ENCODE results near the gene ZNF263.

ZNF263 gene

DNA sequence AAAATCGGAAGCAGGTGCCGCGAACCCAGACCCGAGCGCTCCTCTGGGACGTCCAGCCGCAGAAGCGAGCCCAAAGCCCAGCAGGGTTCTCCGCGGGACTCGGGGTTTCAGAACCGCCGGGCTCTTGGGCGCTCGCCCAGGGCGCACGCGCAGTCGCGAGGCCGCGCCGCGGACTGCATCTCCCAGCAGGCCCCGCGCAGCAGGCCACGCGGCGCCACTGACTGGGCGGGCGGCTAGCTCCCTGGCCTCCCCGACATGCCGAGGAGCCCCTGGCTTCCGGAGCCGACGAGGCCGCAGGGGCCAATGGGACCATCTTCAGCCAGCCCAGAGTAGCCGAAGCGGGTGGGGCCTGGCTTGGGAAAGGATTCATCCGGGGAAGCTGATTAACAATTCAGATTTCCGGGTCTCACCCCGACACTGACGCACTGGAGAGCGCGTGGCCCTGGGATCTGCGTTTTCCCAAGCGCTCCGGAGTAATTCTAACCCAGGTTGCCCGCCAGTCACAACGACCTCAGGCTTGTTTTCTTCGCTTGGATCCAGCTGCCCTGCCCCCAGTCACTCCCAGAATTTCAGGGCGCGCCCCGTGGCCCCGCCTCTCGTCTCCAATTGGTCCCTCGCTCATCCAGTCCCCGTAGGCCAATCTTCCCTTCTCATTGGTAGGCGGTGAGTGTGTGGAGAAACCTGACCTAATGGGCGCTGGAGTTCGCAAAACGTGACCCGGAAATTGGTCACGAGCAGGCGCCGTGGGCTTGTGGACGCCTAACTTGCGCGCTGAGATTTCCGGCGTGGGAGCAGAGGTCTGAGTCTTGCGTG lies at the start of gene ZNF263 (continued):
- TF ChIP-seq KLF9 (tag by site-specific recombination; IDR thresholded peaks at IDR 0.05; ENCODE audit: low read depth), result peak; percentile 90
- TF ChIP-seq ZEB2 (tag by site-specific recombination; IDR thresholded peaks at IDR 0.05), result peak; percentile 69
- peak; percentile 72 for TF ChIP-seq KLF8 (tag by site-specific recombination; IDR thresholded peaks at IDR 0.05)
- TF ChIP-seq ZNF521 (tag by site-specific recombination; IDR thresholded peaks at IDR 0.05), result no peak
- TF ChIP-seq ZNF843 (tag by site-specific recombination; IDR thresholded peaks at IDR 0.05), result no peak; the same call in 1 of the 2 replicates
- TF ChIP-seq ELK4 (IDR thresholded peaks at IDR 0.05; ENCODE audit: borderline replicate concordance, low read depth, low read length), result no peak; the same call in 1 of the 2 replicates
- TF ChIP-seq SCRT1 (tag by site-specific recombination; IDR thresholded peaks at IDR 0.05; ENCODE audit: borderline replicate concordance), result no peak
- no peak for TF ChIP-seq ZNF404 (tag by site-specific recombination; IDR thresholded peaks at IDR 0.05)
- no peak for TF ChIP-seq ATF2 (tag by site-specific recombination; IDR thresholded peaks at IDR 0.05; ENCODE audit: low read depth)
- TF ChIP-seq ZBTB8A (tag by site-specific recombination; IDR thresholded peaks at IDR 0.05), result peak; percentile 82
- TF ChIP-seq, protein P1, sequence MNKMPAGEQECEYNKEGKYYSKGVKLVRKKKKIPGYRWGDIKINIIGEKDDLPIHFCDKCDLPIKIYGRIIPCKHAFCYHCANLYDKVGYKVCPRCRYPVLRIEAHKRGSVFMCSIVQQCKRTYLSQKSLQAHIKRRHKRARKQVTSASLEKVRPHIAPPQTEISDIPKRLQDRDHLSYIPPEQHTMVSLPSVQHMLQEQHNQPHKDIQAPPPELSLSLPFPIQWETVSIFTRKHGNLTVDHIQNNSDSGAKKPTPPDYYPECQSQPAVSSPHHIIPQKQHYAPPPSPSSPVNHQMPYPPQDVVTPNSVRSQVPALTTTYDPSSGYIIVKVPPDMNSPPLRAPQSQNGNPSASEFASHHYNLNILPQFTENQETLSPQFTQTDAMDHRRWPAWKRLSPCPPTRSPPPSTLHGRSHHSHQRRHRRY (tag by site-specific recombination; IDR thresholded peaks at IDR 0.05), result no peak
- TF ChIP-seq MZF1 (tag by site-specific recombination; IDR thresholded peaks at IDR 0.05; ENCODE audit: borderline replicate concordance), result no peak
- TF ChIP-seq ZNF114 (tag by site-specific recombination; IDR thresholded peaks at IDR 0.05), result no peak
- no peak for TF ChIP-seq ZNF600 (tag by site-specific recombination; IDR thresholded peaks at IDR 0.05)
- peak; percentile 81 for TF ChIP-seq PATZ1 (tag by site-specific recombination; IDR thresholded peaks at IDR 0.05)
- TF ChIP-seq ZNF530 (tag by site-specific recombination; IDR thresholded peaks at IDR 0.05; ENCODE audit: low read depth), result no peak
- peak; percentile 73 for TF ChIP-seq ZNF394 (tag by site-specific recombination; IDR thresholded peaks at IDR 0.05; ENCODE audit: borderline replicate concordance)
- TF ChIP-seq REPIN1 (tag by site-specific recombination; IDR thresholded peaks at IDR 0.05; ENCODE audit: low read depth), result no peak
- TF ChIP-seq SP7 (tag by site-specific recombination; IDR thresholded peaks at IDR 0.05), result peak; percentile 74
- no peak for TF ChIP-seq ZNF23 (tag by site-specific recombination; IDR thresholded peaks at IDR 0.05; ENCODE audit: borderline replicate concordance)
- no peak for TF ChIP-seq ZBTB1 (tag by site-specific recombination; IDR thresholded peaks at IDR 0.05)
- TF ChIP-seq HOXC10 (CRISPR knock-in tag; IDR thresholded peaks at IDR 0.05), result no peak; the same call in 1 of the 2 replicates
- no peak for TF ChIP-seq GFI1B (tag by site-specific recombination; IDR thresholded peaks at IDR 0.05)
- TF ChIP-seq ZNF792 (tag by site-specific recombination; IDR thresholded peaks at IDR 0.05), result no peak
- TF ChIP-seq ZNF837 (tag by site-specific recombination; IDR thresholded peaks at IDR 0.05), result no peak
- no peak for TF ChIP-seq ZNF155 (tag by site-specific recombination; IDR thresholded peaks at IDR 0.05)
- no peak for TF ChIP-seq ZNF658 (tag by site-specific recombination; IDR thresholded peaks at IDR 0.05)
- no peak for TF ChIP-seq ZNF311 (tag by site-specific recombination; IDR thresholded peaks at IDR 0.05; ENCODE audit: borderline replicate concordance)
- TF ChIP-seq TRIM28 (IDR thresholded peaks at IDR 0.05; ENCODE audit: borderline replicate concordance, low read length), result no peak
- TF ChIP-seq TCF7L2 (IDR thresholded peaks at IDR 0.05; ENCODE audit: borderline replicate concordance, low read depth, low read length), result no peak
- TF ChIP-seq ZNF121 (tag by site-specific recombination; IDR thresholded peaks at IDR 0.05), result peak; percentile 94
- TF ChIP-seq ZNF132 (tag by site-specific recombination; IDR thresholded peaks at IDR 0.05; ENCODE audit: borderline replicate concordance), result no peak
- TF ChIP-seq KLF16 (tag by site-specific recombination; IDR thresholded peaks at IDR 0.05), result no peak; the same call in 1 of the 2 replicates
- no peak for TF ChIP-seq ZNF19 (tag by site-specific recombination; IDR thresholded peaks at IDR 0.05; ENCODE audit: low read depth)

Measured in HEK293 (cell line).